ENCODE results near the gene SCARB1. TPM values are rescaled to one million over a fixed set of nuclear protein-coding genes. Genes with fewer than 3 reads are reported as not detected.

The SCARB1 gene
- total RNA-seq, 1 experiment from 2014 or later, result 31.3 TPM

DNA sequence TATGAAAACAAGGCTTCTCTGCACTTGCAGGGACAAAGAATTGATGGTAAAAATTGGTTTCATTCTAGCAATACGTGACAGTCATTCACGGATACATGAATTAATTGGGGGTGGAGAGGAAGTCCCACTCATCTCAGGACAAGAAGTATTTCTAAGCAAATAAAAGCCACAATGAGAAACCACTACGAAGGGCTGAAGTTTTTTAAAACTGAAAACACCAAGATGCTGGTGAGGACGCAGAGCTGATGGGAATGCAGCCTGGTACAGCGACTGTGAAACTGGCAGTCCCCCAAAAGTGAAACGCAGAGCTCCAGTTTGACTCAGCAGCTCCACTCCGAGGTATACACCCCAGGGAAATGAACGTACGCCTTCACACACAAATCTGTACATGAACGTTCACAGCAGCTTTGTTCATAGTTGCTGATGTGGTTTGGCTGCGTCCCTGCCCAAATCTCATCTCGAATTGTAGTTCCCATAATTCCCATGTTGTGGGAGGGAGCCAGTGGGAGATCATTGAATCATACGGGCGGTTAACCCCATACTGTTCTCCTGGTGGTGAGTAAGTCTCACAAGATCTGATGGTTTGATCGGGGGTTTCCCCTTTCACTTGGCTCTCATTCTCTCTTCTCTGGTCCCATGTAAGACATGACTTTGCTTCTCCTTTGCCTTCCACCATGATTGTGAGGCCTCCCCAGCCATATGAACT is 89.0 kb downstream of the SCARB1 start:
- no peak overlapping the region for H3K9ac ChIP-seq (ENCODE audit: extremely low read depth, insufficient read length, low read length)
- H4K91ac ChIP-seq (ENCODE audit: insufficient read length, low read depth, low read length), result no peak overlapping the region
- H3K27ac ChIP-seq (ENCODE audit: insufficient read length, low read depth, low read length), result no peak overlapping the region
- no peak overlapping the region for H2BK15ac ChIP-seq (ENCODE audit: low read depth, low read length)
- no peak overlapping the region for H3K18ac ChIP-seq (ENCODE audit: insufficient read length, low read depth, low read length)
- H2BK20ac ChIP-seq (ENCODE audit: low read depth, low read length, poor library complexity, severe bottlenecking), result no peak overlapping the region
- no peak overlapping the region; a peak in 1 of 7 replicates for H3K27ac Mint-ChIP-seq
- no peak overlapping the region for H4K5ac ChIP-seq (ENCODE audit: insufficient read length, low read depth, low read length)
- H3K79me1 ChIP-seq (ENCODE audit: insufficient read depth, low read depth, low read length, poor library complexity, severe bottlenecking), result no peaks in the 10 kb centered on the region
- H3K23me2 ChIP-seq (ENCODE audit: insufficient read length, low read depth, low read length, poor library complexity, severe bottlenecking), result no peaks in the 10 kb centered on the region
- no peak overlapping the region for H2AK5ac ChIP-seq (ENCODE audit: insufficient read length, low read length)
- peaks cover 0 to 4% (median 3%) of the 10 kb centered on the region in 3 experiments; a peak in 2 of 7 replicates for H3K36me3 Mint-ChIP-seq (ENCODE audit: insufficient read depth in 1 of 3, low read depth in 3 of 3)
- no peak overlapping the region for H3K4me3 Mint-ChIP-seq
- no peaks in the 10 kb centered on the region for H3K9me3 ChIP-seq (ENCODE audit: control insufficient read depth, low read depth, low read length)
- H2BK120ac ChIP-seq (ENCODE audit: low read depth, low read length, poor library complexity, severe bottlenecking), result no peak overlapping the region
- WGBS (ENCODE audit: extremely low coverage, insufficient read length, low lambda C conversion rate), result no CpG with 5 or more reads among the region's 15 CpGs
- no peaks in the 10 kb centered on the region; the same call in 1 of the 2 replicates for H3K4me1 ChIP-seq (ENCODE audit: insufficient read depth, low read length)
- TF ChIP-seq, protein P1, sequence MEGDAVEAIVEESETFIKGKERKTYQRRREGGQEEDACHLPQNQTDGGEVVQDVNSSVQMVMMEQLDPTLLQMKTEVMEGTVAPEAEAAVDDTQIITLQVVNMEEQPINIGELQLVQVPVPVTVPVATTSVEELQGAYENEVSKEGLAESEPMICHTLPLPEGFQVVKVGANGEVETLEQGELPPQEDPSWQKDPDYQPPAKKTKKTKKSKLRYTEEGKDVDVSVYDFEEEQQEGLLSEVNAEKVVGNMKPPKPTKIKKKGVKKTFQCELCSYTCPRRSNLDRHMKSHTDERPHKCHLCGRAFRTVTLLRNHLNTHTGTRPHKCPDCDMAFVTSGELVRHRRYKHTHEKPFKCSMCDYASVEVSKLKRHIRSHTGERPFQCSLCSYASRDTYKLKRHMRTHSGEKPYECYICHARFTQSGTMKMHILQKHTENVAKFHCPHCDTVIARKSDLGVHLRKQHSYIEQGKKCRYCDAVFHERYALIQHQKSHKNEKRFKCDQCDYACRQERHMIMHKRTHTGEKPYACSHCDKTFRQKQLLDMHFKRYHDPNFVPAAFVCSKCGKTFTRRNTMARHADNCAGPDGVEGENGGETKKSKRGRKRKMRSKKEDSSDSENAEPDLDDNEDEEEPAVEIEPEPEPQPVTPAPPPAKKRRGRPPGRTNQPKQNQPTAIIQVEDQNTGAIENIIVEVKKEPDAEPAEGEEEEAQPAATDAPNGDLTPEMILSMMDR (conservative IDR thresholded peaks at IDR 0.05), result no peak
- no peak overlapping the region for H2AFZ ChIP-seq (ENCODE audit: low read length)
- no peak for DNase-seq
- H3K4me1 Mint-ChIP-seq, result peaks cover 14 to 18% of the 10 kb centered on the region in 2 experiments
- H3K79me2 ChIP-seq (ENCODE audit: insufficient read depth, low read length), result no peaks in the 10 kb centered on the region
- H2BK5ac ChIP-seq (ENCODE audit: insufficient read length, low read length), result no peak overlapping the region
- H3K4ac ChIP-seq (ENCODE audit: low read depth, low read length), result no peak overlapping the region
- H3K27me3 Mint-ChIP-seq (ENCODE audit: low read depth), result peaks cover 26% of the 10 kb centered on the region
- no peaks in the 10 kb centered on the region for H3K27me3 ChIP-seq (ENCODE audit: insufficient read depth, low read length)
- H3T11ph ChIP-seq (ENCODE audit: low read length), result no peak overlapping the region
- H3K23ac ChIP-seq (ENCODE audit: insufficient read length, low read depth, low read length), result no peak overlapping the region
- no peak overlapping the region for H4K8ac ChIP-seq (replicated peaks; ENCODE audit: insufficient read length, low read depth, low read length)
- no peak overlapping the region for H3K4me2 ChIP-seq (ENCODE audit: insufficient read depth, insufficient read length, low read length)
- no peak overlapping the region for H3K14ac ChIP-seq (ENCODE audit: insufficient read depth, low read length)
- peaks cover 3% of the 10 kb centered on the region in 2 experiments; a peak in 2 of 5 replicates for H3K9me3 Mint-ChIP-seq
- no peaks in the 10 kb centered on the region for H4K20me1 ChIP-seq (ENCODE audit: control insufficient read depth, insufficient read depth, insufficient read length)
- no peak overlapping the region for H2BK12ac ChIP-seq (ENCODE audit: insufficient read length, low read depth, low read length)
- H3K56ac ChIP-seq (ENCODE audit: insufficient read length, low read depth, low read length), result no peak overlapping the region
